ENCODE measurements around the gene IPMK. TPM values are rescaled to one million over a fixed set of nuclear protein-coding genes. Genes with fewer than 3 reads are reported as not detected.

IPMK gene
- total RNA-seq, 1 experiment from 2014 or later, result 7.2 TPM

DNA sequence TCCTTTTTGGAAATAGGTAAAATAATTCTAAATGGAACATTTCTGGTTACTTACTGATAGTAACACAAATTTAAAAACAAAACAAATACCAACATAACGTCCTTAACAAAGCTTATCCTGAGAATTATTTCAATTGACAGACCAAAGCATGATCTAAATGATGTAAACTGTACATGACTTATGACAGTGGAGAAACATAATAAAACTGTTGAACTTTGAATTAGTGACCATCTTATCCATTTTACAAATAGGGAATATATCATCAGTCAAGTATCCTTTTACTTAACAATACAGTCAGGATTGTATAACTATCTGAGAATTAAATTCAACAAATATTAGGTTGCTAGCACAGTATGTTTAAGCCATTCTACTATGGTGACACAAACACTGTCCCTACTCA is 2.4 kb downstream of the IPMK start:
- no peak overlapping the region for H3K27ac Mint-ChIP-seq

More for the DNA sequence above, 2.4 kb downstream of the IPMK start:
- Histone ChIP-seq H2BK120ac (ENCODE audit: low read depth, low read length, poor library complexity, severe bottlenecking) (no peak overlapping the region), H2BK5ac (ENCODE audit: insufficient read length, low read length) (no peak overlapping the region), H4K20me1 (ENCODE audit: control insufficient read depth, insufficient read depth, insufficient read length) (no peaks in the 10 kb centered on the region), H3K23ac (ENCODE audit: insufficient read length, low read depth, low read length) (no peak overlapping the region), H3K27ac (ENCODE audit: insufficient read length, low read depth, low read length) (no peak overlapping the region), H3K27me3 (ENCODE audit: insufficient read depth, low read length) (no peaks in the 10 kb centered on the region), H2AFZ (ENCODE audit: low read length) (no peak overlapping the region), H3K23me2 (ENCODE audit: insufficient read length, low read depth, low read length, poor library complexity, severe bottlenecking) (peaks cover 14% of the 10 kb centered on the region), H3K4me1 (ENCODE audit: insufficient read depth, low read length) (peaks cover 2% of the 10 kb centered on the region; the same call in 1 of the 2 replicates), H3K79me2 (ENCODE audit: insufficient read depth, low read length) (no peaks in the 10 kb centered on the region), H3K56ac (ENCODE audit: insufficient read length, low read depth, low read length) (no peak overlapping the region), H2BK12ac (ENCODE audit: insufficient read length, low read depth, low read length) (no peak overlapping the region), H3K4ac (ENCODE audit: low read depth, low read length) (no peak overlapping the region), H3K79me1 (ENCODE audit: insufficient read depth, low read depth, low read length, poor library complexity, severe bottlenecking) (peaks cover 4% of the 10 kb centered on the region), H3K9me3 (ENCODE audit: control insufficient read depth, low read depth, low read length) (no peaks in the 10 kb centered on the region), H3K14ac (ENCODE audit: insufficient read depth, low read length) (no peak overlapping the region), H4K91ac (ENCODE audit: insufficient read length, low read depth, low read length) (no peak overlapping the region), H4K5ac (ENCODE audit: insufficient read length, low read depth, low read length) (no peak overlapping the region), H4K8ac (replicated peaks; ENCODE audit: insufficient read length, low read depth, low read length) (no peak overlapping the region), H3K9ac (ENCODE audit: extremely low read depth, insufficient read length, low read length) (no peak overlapping the region), H3T11ph (ENCODE audit: low read length) (no peak overlapping the region), H3K4me2 (ENCODE audit: insufficient read depth, insufficient read length, low read length) (no peak overlapping the region), H2BK15ac (ENCODE audit: low read depth, low read length) (no peak overlapping the region), H3K18ac (ENCODE audit: insufficient read length, low read depth, low read length) (no peak overlapping the region), H2AK5ac (ENCODE audit: insufficient read length, low read length) (no peak overlapping the region), H2BK20ac (ENCODE audit: low read depth, low read length, poor library complexity, severe bottlenecking) (no peak overlapping the region)
- no peak overlapping the region for H3K4me3 Mint-ChIP-seq
- peaks cover 28 to 37% of the 10 kb centered on the region in 2 experiments for H3K4me1 Mint-ChIP-seq
- TF ChIP-seq, protein P1, sequence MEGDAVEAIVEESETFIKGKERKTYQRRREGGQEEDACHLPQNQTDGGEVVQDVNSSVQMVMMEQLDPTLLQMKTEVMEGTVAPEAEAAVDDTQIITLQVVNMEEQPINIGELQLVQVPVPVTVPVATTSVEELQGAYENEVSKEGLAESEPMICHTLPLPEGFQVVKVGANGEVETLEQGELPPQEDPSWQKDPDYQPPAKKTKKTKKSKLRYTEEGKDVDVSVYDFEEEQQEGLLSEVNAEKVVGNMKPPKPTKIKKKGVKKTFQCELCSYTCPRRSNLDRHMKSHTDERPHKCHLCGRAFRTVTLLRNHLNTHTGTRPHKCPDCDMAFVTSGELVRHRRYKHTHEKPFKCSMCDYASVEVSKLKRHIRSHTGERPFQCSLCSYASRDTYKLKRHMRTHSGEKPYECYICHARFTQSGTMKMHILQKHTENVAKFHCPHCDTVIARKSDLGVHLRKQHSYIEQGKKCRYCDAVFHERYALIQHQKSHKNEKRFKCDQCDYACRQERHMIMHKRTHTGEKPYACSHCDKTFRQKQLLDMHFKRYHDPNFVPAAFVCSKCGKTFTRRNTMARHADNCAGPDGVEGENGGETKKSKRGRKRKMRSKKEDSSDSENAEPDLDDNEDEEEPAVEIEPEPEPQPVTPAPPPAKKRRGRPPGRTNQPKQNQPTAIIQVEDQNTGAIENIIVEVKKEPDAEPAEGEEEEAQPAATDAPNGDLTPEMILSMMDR (conservative IDR thresholded peaks at IDR 0.05), result no peak
- H3K9me3 Mint-ChIP-seq, result no peaks in the 10 kb centered on the region; a peak in 1 of 5 replicates
- no peak for DNase-seq
- no peaks in the 10 kb centered on the region; a peak in 2 of 7 replicates for H3K36me3 Mint-ChIP-seq (ENCODE audit: insufficient read depth in 1 of 3, low read depth in 3 of 3)
- H3K27me3 Mint-ChIP-seq (ENCODE audit: low read depth), result no peaks in the 10 kb centered on the region; the same call in 1 of the 2 replicates
- WGBS (ENCODE audit: extremely low coverage, insufficient read length, low lambda C conversion rate), result no CpG with 5 or more reads among the region's 1 CpG
